Endothelial cell of umbilical vein (primary cell): ENCODE data around the gene CXCL14. TPM values are rescaled to one million over a fixed set of nuclear protein-coding genes. Genes with fewer than 3 reads are reported as not detected.

Experiments used
- BruUV-seq: library from RNA; stranded (reverse); fragments of 400-500 nt; replicated peaks from 2 replicates; lab custom pipeline; 2021; lab: Mats Ljungman, UMichigan
- CTCF ChIA-PET: fragments of 300-600, 350-600 bp; sonication (Branson Sonifier 250); formaldehyde crosslinking; loops from one replicate; lab custom pipeline; 2021; ENCODE audit warnings: antibody characterized with exemption, inconsistent platforms; lab: Charles Lee
- POLR2A ChIA-PET: fragments of 300-600, 350-600 bp; sonication (Branson Sonifier 250); formaldehyde crosslinking; loops from one replicate; lab custom pipeline; 2021; ENCODE audit warnings: antibody characterized with exemption, inconsistent platforms; lab: Charles Lee
- DNase-seq: peaks from one replicate; pipeline ENCODE4 v3.0.0-alpha.2; 2011; ENCODE audit warnings: low read depth, low spot score
- FAIRE-seq: peaks from 2 replicates; lab custom pipeline; 2011; peaks lifted over from hg19 to GRCh38; lab: Jason Lieb, UNC
- H2AFZ ChIP-seq: 2 replicates; pipeline ENCODE4 v1.6.0; 2012; ENCODE audit warnings: low read depth, low read length, control low read depth, inconsistent platforms
- H3K27ac ChIP-seq: 2 replicates; pipeline ENCODE4 v1.5.1; 2011; ENCODE audit warnings: low read depth, mild to moderate bottlenecking, control low read depth, low read length, moderate library complexity; ENCODE audit not compliant: insufficient read depth
- H3K27me3 ChIP-seq, 2 experiments: 2 replicates each; pipeline versions ENCODE4 v1.6.0 to v1.6.1; 2011; ENCODE audit warnings: low read length in 2 of 2, mixed read lengths in 1 of 2; ENCODE audit not compliant: control insufficient read depth in 2 of 2, insufficient read depth in 2 of 2
- H3K36me3 ChIP-seq, 2 experiments: 2 replicates in 1 of 2; 3 replicates in 1 of 2; pipeline ENCODE4 v1.5.1; 2011; ENCODE audit warnings: low read length in 2 of 2, mild to moderate bottlenecking in 1 of 2, moderate library complexity in 1 of 2; ENCODE audit not compliant: control insufficient read depth in 2 of 2, insufficient read depth in 2 of 2; ENCODE audit errors: extremely low read depth in 1 of 2
- H3K4me1 ChIP-seq: 3 replicates; pipeline ENCODE4 v1.5.1; 2011; ENCODE audit warnings: mild to moderate bottlenecking, low read length; ENCODE audit not compliant: control insufficient read depth, insufficient read depth; ENCODE audit errors: extremely low read depth
- H3K4me2 ChIP-seq: 2 replicates; pipeline ENCODE4 v1.6.1; 2011; ENCODE audit warnings: low read length, control low read depth, mixed read lengths; ENCODE audit not compliant: insufficient read depth
- H3K4me3 ChIP-seq, 3 experiments: fragments of 200-600 bp in 1 of 3; sonication (generic), shearing (Covaris generic) in 1 of 3; replicated peaks in 1 of 3; 2 replicates each; pipeline ENCODE4 v1.5.1; 2011 to 2016; ENCODE audit warnings: control low read depth in 3 of 3, low read length in 3 of 3, mild to moderate bottlenecking in 2 of 3, inconsistent platforms in 1 of 3, low read depth in 1 of 3, moderate library complexity in 1 of 3; ENCODE audit not compliant: insufficient read depth in 1 of 3
- H3K79me2 ChIP-seq: 2 replicates; pipeline ENCODE4 v1.6.0; 2012; ENCODE audit warnings: low read length, inconsistent platforms; ENCODE audit not compliant: control insufficient read depth, insufficient read depth
- H3K9ac ChIP-seq: replicated peaks from 2 replicates; pipeline ENCODE3; 2011; ENCODE audit warnings: low read length, control low read depth; ENCODE audit not compliant: insufficient read depth; ENCODE audit errors: extremely low read depth
- H3K9me1 ChIP-seq: replicated peaks from 3 replicates; pipeline ENCODE4 v1.6.0; 2011; ENCODE audit warnings: mild to moderate bottlenecking, low read length; ENCODE audit not compliant: control insufficient read depth, insufficient read depth; ENCODE audit errors: extremely low read depth
- H3K9me3 ChIP-seq: replicated peaks from 2 replicates; pipeline ENCODE4 v1.5.1; 2012; ENCODE audit warnings: low read length, inconsistent platforms; ENCODE audit not compliant: control insufficient read depth, insufficient read depth
- H4K20me1 ChIP-seq: replicated peaks from 2 replicates; pipeline ENCODE3; 2011; ENCODE audit warnings: mild to moderate bottlenecking, low read length; ENCODE audit not compliant: control insufficient read depth, insufficient read depth; ENCODE audit errors: extremely low read depth
- CTCF ChIP-seq, 2 donors: IDR thresholded peaks; 1 replicate in 1 of 2; 2 replicates in 1 of 2; pipeline ENCODE4 v1.5.1; 2011; ENCODE audit warnings: low read length in 2 of 2, mild to moderate bottlenecking in 2 of 2, moderate library complexity in 2 of 2, control low read depth in 1 of 2, inconsistent platforms in 1 of 2, low read depth in 1 of 2; ENCODE audit not compliant: insufficient read depth in 1 of 2; ENCODE audit errors: extremely low read depth in 1 of 2
- EZH2 ChIP-seq: IDR thresholded peaks from 2 replicates; pipeline ENCODE4 v1.6.1; 2012; ENCODE audit warnings: borderline replicate concordance, low read depth, mild to moderate bottlenecking, moderate library complexity, low read length, inconsistent platforms; ENCODE audit not compliant: severe bottlenecking
- GATA2 ChIP-seq: IDR thresholded peaks from 2 replicates; pipeline ENCODE4 v1.7.0; 2011; ENCODE audit warnings: low read depth, mild to moderate bottlenecking, moderate library complexity, mixed read lengths, low read length; ENCODE audit not compliant: insufficient read length, insufficient read depth
- JUN ChIP-seq: IDR thresholded peaks from 2 replicates; pipeline ENCODE4 v1.6.1; 2011; ENCODE audit warnings: borderline replicate concordance, low read depth; ENCODE audit not compliant: insufficient read length, insufficient read depth
- MYC ChIP-seq: IDR thresholded peaks from one replicate; pipeline ENCODE4 v1.6.1; 2011; ENCODE audit warnings: mild to moderate bottlenecking, low read depth, low read length
- POLR2A ChIP-seq: IDR thresholded peaks from 2 replicates; pipeline ENCODE4 v1.6.1; 2012; ENCODE audit warnings: low read depth, mild to moderate bottlenecking, control low read depth, low read length
- POLR2AphosphoS5 ChIP-seq: IDR thresholded peaks from 2 replicates; pipeline ENCODE4 v1.6.1; 2012; ENCODE audit warnings: low read depth, mild to moderate bottlenecking, control low read depth, low read length, moderate library complexity; ENCODE audit not compliant: insufficient read depth
- dilution Hi-C: fragments of 300-500 bp; cut with MboI; formaldehyde crosslinking; loops from one replicate; pipeline ENCODE4 v1.15.0; 2019; ENCODE audit warnings: low sequenced_read_pairs; ENCODE audit not compliant: extremely low pct_ligation_motif_present
- intact Hi-C: fragments of 100-400 bp; cut with micrococcal nuclease; formaldehyde crosslinking; loops from one replicate; pipeline ENCODE4 v1.10.0; 2022
- polyA plus RNA-seq, 4 experiments: library from polyadenylated mRNA; depleted of rRNA in 3 of 4; stranded (reverse) in 3 of 4; unstranded in 1 of 4; fragments of >200 nt; gene quantifications; 2 replicates each; pipeline versions ENCODE4 v1.2.1 to v1.2.3, GENCODE V29; 2011 to 2012; ENCODE audit warnings: missing spikeins in 1 of 4
- total RNA-seq: library from RNA; stranded (reverse); gene quantifications from 2 replicates; pipeline ENCODE4 v1.2.3, GENCODE V29; 2021
- TF ChIP-seq, protein P1 (sequence below): IDR thresholded peaks from 2 replicates; pipeline ENCODE4 v1.6.1; 2011; ENCODE audit not compliant: insufficient read depth, insufficient read length

The CXCL14 gene
- total and polyA plus RNA-seq, 2 donors (not counting 3 experiments of a cell fraction or from before 2014, with no cell fraction given): not detected

DNA sequence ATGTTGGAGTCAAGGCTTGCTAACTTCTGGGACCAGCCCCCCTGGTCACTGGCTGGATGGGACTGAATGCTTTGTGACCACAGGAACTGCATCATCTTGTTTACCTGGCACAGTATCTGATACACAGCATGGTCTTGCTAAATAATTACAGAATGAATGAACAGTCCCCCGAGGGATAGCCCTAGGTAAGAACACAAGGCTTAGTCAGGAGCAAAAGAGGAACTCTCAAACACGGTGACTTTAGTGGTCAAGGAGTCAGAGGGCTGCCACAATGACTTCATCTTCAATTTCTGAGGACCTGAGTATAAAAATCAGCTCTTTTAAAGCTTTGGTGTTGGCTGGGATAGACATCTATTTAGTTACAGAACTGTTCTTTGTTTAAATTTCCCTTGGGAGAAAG lies 15.1 kb upstream of the CXCL14 start:
- dilution Hi-C loops (loop anchor here (25.0 kb wide), 1 partner anchor 243 kb away; the partner anchor contains the start of gene SLC25A48), intact Hi-C loops (no loop called here)
- H2AFZ ChIP-seq: no peak overlapping the region
- H3K9me3 ChIP-seq: no peaks in the 10 kb centered on the region
- H3K79me2 ChIP-seq: no peaks in the 10 kb centered on the region
- no peaks in the 10 kb centered on the region for H4K20me1 ChIP-seq
- ChIA-PET POLR2A (no interaction called here), CTCF (no interaction called here)
- no peak overlapping the region for H3K4me2 ChIP-seq
- BruUV-seq: no TSS peak
- H3K9ac ChIP-seq: no peak overlapping the region
- no peak overlapping the region for H3K27ac ChIP-seq
- no peaks in the 10 kb centered on the region for H3K36me3 ChIP-seq
- no peak overlapping the region for H3K4me3 ChIP-seq
- no peaks in the 10 kb centered on the region for H3K9me1 ChIP-seq
- TF ChIP-seq POLR2A: no peak
- no peak for TF ChIP-seq CTCF (IDR thresholded peaks at IDR 0.05; ENCODE audit: extremely low read depth in 1 of 2, insufficient read depth in 1 of 2, low read depth in 1 of 2, low read length in 2 of 2)
- TF ChIP-seq MYC: no peak
- TF ChIP-seq, protein P1, sequence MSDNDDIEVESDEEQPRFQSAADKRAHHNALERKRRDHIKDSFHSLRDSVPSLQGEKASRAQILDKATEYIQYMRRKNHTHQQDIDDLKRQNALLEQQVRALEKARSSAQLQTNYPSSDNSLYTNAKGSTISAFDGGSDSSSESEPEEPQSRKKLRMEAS: no peak
- TF ChIP-seq JUN: no peak
- TF ChIP-seq GATA2: no peak
- no peak for TF ChIP-seq POLR2AphosphoS5
- no peak for TF ChIP-seq EZH2
- DNase-seq: no peak
- FAIRE-seq: no peak
- no peaks in the 10 kb centered on the region for H3K27me3 ChIP-seq
- H3K4me1 ChIP-seq: no peaks in the 10 kb centered on the region
